Keratinocyte (primary cell): ENCODE data around the gene SYT11. TPM values are rescaled to one million over a fixed set of nuclear protein-coding genes. Genes with fewer than 3 reads are reported as not detected.
"Not testable (repeated sequence)": the region's sequence is repeated elsewhere in the genome, so short reads cannot be mapped to it uniquely, and the experiment has no call there.

ENCODE experiments used
- DNase-seq: peaks from one replicate; pipeline ENCODE4 v3.0.0-alpha.2; 2011; ENCODE audit warnings: low read depth, missing footprints, low spot score
- FAIRE-seq: peaks from 2 replicates; lab custom pipeline; 2011; peaks lifted over from hg19 to GRCh38; lab: Jason Lieb, UNC
- H2AFZ ChIP-seq: 2 replicates; pipeline ENCODE4 v1.6.0; 2012; ENCODE audit warnings: low read length, control low read depth, inconsistent platforms; ENCODE audit not compliant: control insufficient read depth
- H3K27ac ChIP-seq: 2 replicates; pipeline ENCODE4 v1.5.1; 2011; ENCODE audit warnings: low read length; ENCODE audit not compliant: control insufficient read depth, insufficient read depth
- H3K27me3 ChIP-seq: 3 replicates; pipeline ENCODE4 v1.6.0; 2011; ENCODE audit warnings: low read length; ENCODE audit not compliant: control insufficient read depth, insufficient read depth; ENCODE audit errors: extremely low read depth
- H3K36me3 ChIP-seq, 2 experiments: 2 replicates in 1 of 2; 3 replicates in 1 of 2; pipeline ENCODE4 v1.5.1; 2011; ENCODE audit warnings: low read length in 2 of 2, mild to moderate bottlenecking in 1 of 2; ENCODE audit not compliant: control insufficient read depth in 2 of 2, insufficient read depth in 2 of 2; ENCODE audit errors: extremely low read depth in 1 of 2
- H3K4me1 ChIP-seq: 3 replicates; pipeline ENCODE4 v1.5.1; 2011; ENCODE audit warnings: low read length; ENCODE audit not compliant: control insufficient read depth, insufficient read depth; ENCODE audit errors: extremely low read depth
- H3K4me2 ChIP-seq: 3 replicates; pipeline ENCODE4 v1.6.0; 2011; ENCODE audit warnings: low read depth, low read length; ENCODE audit not compliant: control insufficient read depth, insufficient read depth; ENCODE audit errors: extremely low read depth
- H3K4me3 ChIP-seq, 3 experiments: fragments of 200-600 bp in 1 of 3; sonication (generic) in 1 of 3; 2 replicates in 2 of 3; 3 replicates in 1 of 3; pipeline ENCODE4 v1.5.1; 2011 to 2016; ENCODE audit warnings: low read length in 3 of 3, mild to moderate bottlenecking in 3 of 3, control low read depth in 2 of 3, inconsistent platforms in 1 of 3, low read depth in 1 of 3, mixed read lengths in 1 of 3, mixed run types in 1 of 3, moderate library complexity in 1 of 3; ENCODE audit not compliant: control insufficient read depth in 2 of 3, insufficient read depth in 2 of 3; ENCODE audit errors: extremely low read depth in 1 of 3
- H3K79me2 ChIP-seq: 2 replicates; pipeline ENCODE4 v1.6.0; 2012; ENCODE audit warnings: low read length; ENCODE audit not compliant: control insufficient read depth, insufficient read depth
- H3K9ac ChIP-seq: 3 replicates; pipeline ENCODE4 v1.6.0; 2011; ENCODE audit warnings: low read length; ENCODE audit not compliant: control insufficient read depth, insufficient read depth; ENCODE audit errors: extremely low read depth
- H3K9me1 ChIP-seq: 3 replicates; pipeline ENCODE4 v1.6.0; 2011; ENCODE audit warnings: low read length; ENCODE audit not compliant: control insufficient read depth, insufficient read depth; ENCODE audit errors: extremely low read depth
- H3K9me3 ChIP-seq: 2 replicates; pipeline ENCODE4 v1.5.1; 2012; ENCODE audit warnings: low read depth, low read length; ENCODE audit not compliant: control insufficient read depth
- H4K20me1 ChIP-seq: 3 replicates; pipeline ENCODE4 v1.6.0; 2011; ENCODE audit warnings: low read length; ENCODE audit not compliant: control insufficient read depth, insufficient read depth; ENCODE audit errors: extremely low read depth
- EZH2 ChIP-seq: IDR thresholded peaks from one replicate; pipeline ENCODE4 v1.6.1; 2012; ENCODE audit warnings: inconsistent platforms, mild to moderate bottlenecking, low read length, moderate library complexity
- dilution Hi-C: fragments of 300-500 bp; cut with MboI; formaldehyde crosslinking; loops from one replicate; pipeline ENCODE4 v1.7.0; 2020; ENCODE audit warnings: low sequenced_read_pairs; ENCODE audit not compliant: extremely low pct_ligation_motif_present
- polyA plus RNA-seq, 5 experiments: library from polyadenylated mRNA; depleted of rRNA in 3 of 5; stranded (reverse) in 3 of 5; stranded (forward) in 1 of 5; unstranded in 1 of 5; fragments of >200 nt; gene quantifications; 1 replicate in 1 of 5; 2 replicates in 3 of 5; 3 replicates in 1 of 5; pipeline versions ENCODE4 v1.2.1 to v1.2.3, GENCODE V29; 2011 to 2012; ENCODE audit warnings: missing spikeins in 2 of 5, low read depth in 1 of 5, low replicate concordance in 1 of 5
- TF ChIP-seq, protein P1 (sequence below), 3 experiments: IDR thresholded peaks in 1 of 3; conservative IDR thresholded peaks in 1 of 3; optimal IDR thresholded peaks in 1 of 3; 2 replicates in 2 of 3; 3 replicates in 1 of 3; pipeline versions ENCODE3 to v1.5.1; 2011; ENCODE audit warnings: low read length in 3 of 3, mild to moderate bottlenecking in 3 of 3, moderate library complexity in 2 of 3, control low read depth in 1 of 3, inconsistent platforms in 1 of 3; ENCODE audit not compliant: insufficient read depth in 2 of 3; ENCODE audit errors: extremely low read depth in 1 of 3

SYT11 gene
- polyA plus RNA-seq, 1 donor (not counting 4 experiments of a cell fraction or from before 2014, with no cell fraction given), result 0.08 TPM

DNA sequence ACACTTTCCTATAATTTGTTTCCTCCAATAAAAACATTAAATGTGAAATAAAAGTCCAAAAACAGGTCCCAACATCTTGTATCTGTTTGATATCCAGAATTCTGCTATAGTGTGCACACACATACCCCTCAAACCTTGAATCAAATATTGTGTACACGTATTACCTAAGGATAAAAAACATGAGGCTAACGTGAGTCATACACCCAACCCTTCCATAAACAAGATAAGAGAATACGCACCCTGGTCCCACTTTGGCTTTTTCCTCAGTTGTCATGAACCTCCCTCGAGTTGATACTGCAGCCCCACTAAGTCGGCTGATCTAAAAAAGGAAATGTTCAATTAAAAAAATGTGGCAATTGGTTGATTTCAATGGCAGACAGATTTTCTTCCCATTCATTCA, 69.7 kb downstream of the SYT11 start:
- TF ChIP-seq EZH2, result no peak
- TF ChIP-seq, protein P1, sequence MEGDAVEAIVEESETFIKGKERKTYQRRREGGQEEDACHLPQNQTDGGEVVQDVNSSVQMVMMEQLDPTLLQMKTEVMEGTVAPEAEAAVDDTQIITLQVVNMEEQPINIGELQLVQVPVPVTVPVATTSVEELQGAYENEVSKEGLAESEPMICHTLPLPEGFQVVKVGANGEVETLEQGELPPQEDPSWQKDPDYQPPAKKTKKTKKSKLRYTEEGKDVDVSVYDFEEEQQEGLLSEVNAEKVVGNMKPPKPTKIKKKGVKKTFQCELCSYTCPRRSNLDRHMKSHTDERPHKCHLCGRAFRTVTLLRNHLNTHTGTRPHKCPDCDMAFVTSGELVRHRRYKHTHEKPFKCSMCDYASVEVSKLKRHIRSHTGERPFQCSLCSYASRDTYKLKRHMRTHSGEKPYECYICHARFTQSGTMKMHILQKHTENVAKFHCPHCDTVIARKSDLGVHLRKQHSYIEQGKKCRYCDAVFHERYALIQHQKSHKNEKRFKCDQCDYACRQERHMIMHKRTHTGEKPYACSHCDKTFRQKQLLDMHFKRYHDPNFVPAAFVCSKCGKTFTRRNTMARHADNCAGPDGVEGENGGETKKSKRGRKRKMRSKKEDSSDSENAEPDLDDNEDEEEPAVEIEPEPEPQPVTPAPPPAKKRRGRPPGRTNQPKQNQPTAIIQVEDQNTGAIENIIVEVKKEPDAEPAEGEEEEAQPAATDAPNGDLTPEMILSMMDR (optimal IDR thresholded peaks at IDR 0.05 in 1 of 3, IDR thresholded peaks at IDR 0.05 in 1 of 3, conservative IDR thresholded peaks at IDR 0.05 in 1 of 3; ENCODE audit: extremely low read depth in 1 of 3, insufficient read depth in 2 of 3, low read length in 3 of 3), result no peak
- no peak for DNase-seq
- dilution Hi-C loops, result no loop called here

DNA sequence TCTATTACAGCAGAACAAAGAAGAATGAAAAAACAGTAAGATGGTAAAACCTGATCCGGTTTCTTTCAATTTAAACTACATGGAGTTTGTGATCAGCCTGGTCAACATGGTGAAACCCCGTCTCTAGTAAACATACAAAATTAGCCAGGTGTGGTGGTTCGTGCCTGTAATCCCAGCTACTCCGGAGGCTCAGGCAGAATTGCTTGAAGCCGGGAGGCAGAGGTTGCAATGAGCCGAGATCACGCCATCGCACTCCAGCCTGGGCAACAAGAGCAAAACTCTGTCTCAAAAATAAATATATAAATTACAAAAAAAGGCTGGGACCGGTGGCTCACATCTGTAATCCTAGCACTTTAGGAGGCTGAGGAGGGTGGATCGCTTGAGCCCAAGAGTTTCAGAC, 71.4 kb downstream of the SYT11 start:
- peak overlapping the region; percentile 7 for H3K4me2 ChIP-seq
- H3K9ac ChIP-seq, result peak overlapping the region; percentile 28
- peaks cover 18 to 49% of the 10 kb centered on the region in 2 experiments for H3K36me3 ChIP-seq
- dilution Hi-C loops, H3K9me3 ChIP-seq, FAIRE-seq, DNase-seq, H4K20me1 ChIP-seq, H3K27me3 ChIP-seq, H2AFZ ChIP-seq, H3K4me3 ChIP-seq, H3K9me1 ChIP-seq: not testable (repeated sequence)
- H3K4me1 ChIP-seq, result peaks cover 38% of the 10 kb centered on the region
- H3K27ac ChIP-seq, result peak overlapping the region; percentile 96
- peaks cover 72% of the 10 kb centered on the region for H3K79me2 ChIP-seq

More for the DNA sequence above, 69.7 kb downstream of the SYT11 start:
- H3K9me3 ChIP-seq, result no peaks in the 10 kb centered on the region
- peaks cover 32% of the 10 kb centered on the region for H3K4me1 ChIP-seq
- peaks cover 25 to 55% of the 10 kb centered on the region in 2 experiments for H3K36me3 ChIP-seq
- H4K20me1 ChIP-seq, result peaks cover 10% of the 10 kb centered on the region
- H3K27ac ChIP-seq, result no peak overlapping the region
- H3K9ac ChIP-seq, result no peak overlapping the region
- no peak overlapping the region for H2AFZ ChIP-seq
- FAIRE-seq, result no peak
- H3K79me2 ChIP-seq, result peaks cover 74% of the 10 kb centered on the region
- H3K9me1 ChIP-seq, result peaks cover 3% of the 10 kb centered on the region
- no peak overlapping the region for H3K4me2 ChIP-seq
- H3K4me3 ChIP-seq, result no peak overlapping the region
- no peaks in the 10 kb centered on the region for H3K27me3 ChIP-seq
